ENCODE measurements around the gene COA7. TPM values are rescaled to one million over a fixed set of nuclear protein-coding genes. Genes with fewer than 3 reads are reported as not detected.
"Not testable (repeated sequence)": the region's sequence is repeated elsewhere in the genome, so short reads cannot be mapped to it uniquely, and the experiment has no call there.

Gene COA7
- total RNA-seq: 12.0 TPM

- Histone ChIP-seq H3K4me3 (ENCODE audit: low read length in 3 of 3) (peak within 1 kb of the TSS; percentile 89 to 97 (median 92)), H3K27ac (ENCODE audit: low read depth, low read length) (peak within 1 kb of the TSS; percentile 79), H3K36me3 (ENCODE audit: control insufficient read depth in 3 of 3, insufficient read depth in 3 of 3, low read length in 3 of 3) (peaks cover 0 to 2% (median 0%) of the 10 kb centered on the region in 3 donors), H3K9me3 (ENCODE audit: control insufficient read depth in 3 of 3, low read length in 3 of 3) (no peaks in the 10 kb centered on the region), H3K27me3 (ENCODE audit: control insufficient read depth in 3 of 3, insufficient read depth in 3 of 3, low read length in 3 of 3) (no peaks in the 10 kb centered on the region), H3K4me1 (ENCODE audit: control insufficient read depth in 3 of 3, insufficient read depth in 3 of 3, low read length in 3 of 3) (peaks cover 12 to 14% (median 13%) of the 10 kb centered on the region in 3 donors), H3K9ac (ENCODE audit: low read depth in 1 of 3, low read length in 3 of 3) (peak within 1 kb of the TSS; percentile 76 to 94 (median 85))
These were observed at the start of gene COA7 for GRCh38 chr1:52697795-52698674. Gene COA7 (minus strand): TSS chr1:52698347. CDS start chr1:52698326, 21 bp downstream.

GRCh38 chr1:52747450-52747849 lies 49.3 kb upstream of the COA7 start:
- no peaks in the 10 kb centered on the region for H3K27me3 ChIP-seq (ENCODE audit: control insufficient read depth in 3 of 3, insufficient read depth in 3 of 3, low read length in 3 of 3)
- H3K36me3 ChIP-seq (ENCODE audit: control insufficient read depth in 3 of 3, insufficient read depth in 3 of 3, low read length in 3 of 3): no peaks in the 10 kb centered on the region
- H3K4me1 ChIP-seq (ENCODE audit: control insufficient read depth in 3 of 3, insufficient read depth in 3 of 3, low read length in 3 of 3): peaks cover 17 to 29% (median 18%) of the 10 kb centered on the region in 3 donors
- no peaks in the 10 kb centered on the region for H3K9me3 ChIP-seq (ENCODE audit: control insufficient read depth in 3 of 3, low read length in 3 of 3)
- peak overlapping the region in 1 of 3 donors; percentile 32 for H3K9ac ChIP-seq (ENCODE audit: low read depth in 1 of 3, low read length in 3 of 3)
- no peak overlapping the region for H3K4me3 ChIP-seq (ENCODE audit: low read length in 3 of 3)
- no peak overlapping the region for H3K27ac ChIP-seq (ENCODE audit: low read depth, low read length)

GRCh38 chr1:52746189-52746588 lies 48.0 kb upstream of the COA7 start:
- H3K9me3 ChIP-seq (ENCODE audit: control insufficient read depth in 3 of 3, low read length in 3 of 3): no peaks in the 10 kb centered on the region
- H3K27ac ChIP-seq (ENCODE audit: low read depth, low read length): no peak overlapping the region
- no peak overlapping the region for H3K9ac ChIP-seq (ENCODE audit: low read depth in 1 of 3, low read length in 3 of 3)

GRCh38 chr1:52741259-52741658 lies 43.1 kb upstream of the COA7 start:
- H3K27me3 ChIP-seq (ENCODE audit: control insufficient read depth in 3 of 3, insufficient read depth in 3 of 3, low read length in 3 of 3): no peaks in the 10 kb centered on the region
- H3K36me3 ChIP-seq (ENCODE audit: control insufficient read depth in 3 of 3, insufficient read depth in 3 of 3, low read length in 3 of 3): no peaks in the 10 kb centered on the region
- peaks cover 21 to 33% (median 21%) of the 10 kb centered on the region in 3 donors for H3K4me1 ChIP-seq (ENCODE audit: control insufficient read depth in 3 of 3, insufficient read depth in 3 of 3, low read length in 3 of 3)
- H3K9me3 ChIP-seq (ENCODE audit: control insufficient read depth in 3 of 3, low read length in 3 of 3): no peaks in the 10 kb centered on the region
- no peak overlapping the region for H3K9ac ChIP-seq (ENCODE audit: low read depth in 1 of 3, low read length in 3 of 3)
- no peak overlapping the region for H3K4me3 ChIP-seq (ENCODE audit: low read length in 3 of 3)
- no peak overlapping the region for H3K27ac ChIP-seq (ENCODE audit: low read depth, low read length)

More at GRCh38 chr1:52746189-52746588, 48.0 kb upstream of the COA7 start:
- Histone ChIP-seq H3K4me1 (ENCODE audit: control insufficient read depth in 3 of 3, insufficient read depth in 3 of 3, low read length in 3 of 3) (peaks cover 10 to 23% (median 17%) of the 10 kb centered on the region in 3 donors), H3K36me3 (ENCODE audit: control insufficient read depth in 3 of 3, insufficient read depth in 3 of 3, low read length in 3 of 3) (no peaks in the 10 kb centered on the region), H3K27me3 (ENCODE audit: control insufficient read depth in 3 of 3, insufficient read depth in 3 of 3, low read length in 3 of 3) (no peaks in the 10 kb centered on the region), H3K4me3 (ENCODE audit: low read length in 3 of 3) (no peak overlapping the region)

- H3K4me3 ChIP-seq (ENCODE audit: low read length in 3 of 3): peak overlapping the region in 2 of 3 donors; percentile 13 to 37
- no peaks in the 10 kb centered on the region for H3K27me3 ChIP-seq (ENCODE audit: control insufficient read depth in 3 of 3, insufficient read depth in 3 of 3, low read length in 3 of 3)
- H3K36me3 ChIP-seq (ENCODE audit: control insufficient read depth in 3 of 3, insufficient read depth in 3 of 3, low read length in 3 of 3): no peaks in the 10 kb centered on the region
- H3K9me3 ChIP-seq (ENCODE audit: control insufficient read depth in 3 of 3, low read length in 3 of 3): no peaks in the 10 kb centered on the region
- peaks cover 21 to 33% (median 21%) of the 10 kb centered on the region in 3 donors for H3K4me1 ChIP-seq (ENCODE audit: control insufficient read depth in 3 of 3, insufficient read depth in 3 of 3, low read length in 3 of 3)
- peak overlapping the region; percentile 65 for H3K27ac ChIP-seq (ENCODE audit: low read depth, low read length)
- H3K9ac ChIP-seq (ENCODE audit: low read depth in 1 of 3, low read length in 3 of 3): peak overlapping the region in 1 of 3 donors; percentile 27
These were observed 41.7 kb upstream of the COA7 start for GRCh38 chr1:52739699-52740467.

- H3K4me3 ChIP-seq (ENCODE audit: low read length in 3 of 3): no peak overlapping the region
- no peaks in the 10 kb centered on the region for H3K9me3 ChIP-seq (ENCODE audit: control insufficient read depth in 3 of 3, low read length in 3 of 3)
- peak overlapping the region; percentile 64 for H3K27ac ChIP-seq (ENCODE audit: low read depth, low read length)
- no peaks in the 10 kb centered on the region for H3K27me3 ChIP-seq (ENCODE audit: control insufficient read depth in 3 of 3, insufficient read depth in 3 of 3, low read length in 3 of 3)
- no peaks in the 10 kb centered on the region for H3K36me3 ChIP-seq (ENCODE audit: control insufficient read depth in 3 of 3, insufficient read depth in 3 of 3, low read length in 3 of 3)
- H3K9ac ChIP-seq (ENCODE audit: low read depth in 1 of 3, low read length in 3 of 3): peak overlapping the region in 1 of 3 donors; percentile 40
- H3K4me1 ChIP-seq (ENCODE audit: control insufficient read depth in 3 of 3, insufficient read depth in 3 of 3, low read length in 3 of 3): peaks cover 19 to 33% (median 21%) of the 10 kb centered on the region in 3 donors
These were observed 40.7 kb upstream of the COA7 start for GRCh38 chr1:52738893-52739292.

GRCh38 chr1:52738148-52738547 lies 40.0 kb upstream of the COA7 start:
- Histone ChIP-seq H3K4me3 (ENCODE audit: low read length in 3 of 3) (no peak overlapping the region), H3K4me1 (ENCODE audit: control insufficient read depth in 3 of 3, insufficient read depth in 3 of 3, low read length in 3 of 3) (peaks cover 19 to 33% (median 21%) of the 10 kb centered on the region in 3 donors), H3K27ac (ENCODE audit: low read depth, low read length) (no peak overlapping the region), H3K36me3 (ENCODE audit: control insufficient read depth in 3 of 3, insufficient read depth in 3 of 3, low read length in 3 of 3) (no peaks in the 10 kb centered on the region), H3K9me3 (ENCODE audit: control insufficient read depth in 3 of 3, low read length in 3 of 3) (no peaks in the 10 kb centered on the region), H3K9ac (ENCODE audit: low read depth in 1 of 3, low read length in 3 of 3) (no peak overlapping the region), H3K27me3 (ENCODE audit: control insufficient read depth in 3 of 3, insufficient read depth in 3 of 3, low read length in 3 of 3) (no peaks in the 10 kb centered on the region)

- H3K27ac ChIP-seq (ENCODE audit: low read depth, low read length); H3K27me3 ChIP-seq (ENCODE audit: control insufficient read depth in 3 of 3, insufficient read depth in 3 of 3, low read length in 3 of 3); H3K36me3 ChIP-seq (ENCODE audit: control insufficient read depth in 3 of 3, insufficient read depth in 3 of 3, low read length in 3 of 3); H3K9ac ChIP-seq (ENCODE audit: low read depth in 1 of 3, low read length in 3 of 3); H3K9me3 ChIP-seq (ENCODE audit: control insufficient read depth in 3 of 3, low read length in 3 of 3); H3K4me3 ChIP-seq (ENCODE audit: low read length in 3 of 3): not testable (repeated sequence)
- H3K4me1 ChIP-seq (ENCODE audit: control insufficient read depth in 3 of 3, insufficient read depth in 3 of 3, low read length in 3 of 3): peaks cover 13 to 24% (median 16%) of the 10 kb centered on the region in 3 donors
These were observed 37.2 kb upstream of the COA7 start for GRCh38 chr1:52735371-52735770.

- no peak overlapping the region for H3K4me3 ChIP-seq (ENCODE audit: low read length in 3 of 3)
- H3K27me3 ChIP-seq (ENCODE audit: control insufficient read depth in 3 of 3, insufficient read depth in 3 of 3, low read length in 3 of 3): no peaks in the 10 kb centered on the region
- H3K9me3 ChIP-seq (ENCODE audit: control insufficient read depth in 3 of 3, low read length in 3 of 3): no peaks in the 10 kb centered on the region
- peaks cover 4 to 16% (median 13%) of the 10 kb centered on the region in 3 donors for H3K4me1 ChIP-seq (ENCODE audit: control insufficient read depth in 3 of 3, insufficient read depth in 3 of 3, low read length in 3 of 3)
- H3K9ac ChIP-seq (ENCODE audit: low read depth in 1 of 3, low read length in 3 of 3): no peak overlapping the region
- H3K36me3 ChIP-seq (ENCODE audit: control insufficient read depth in 3 of 3, insufficient read depth in 3 of 3, low read length in 3 of 3): peaks cover 0 to 3% (median 0%) of the 10 kb centered on the region in 3 donors
- no peak overlapping the region for H3K27ac ChIP-seq (ENCODE audit: low read depth, low read length)
These were observed 35.2 kb upstream of the COA7 start for GRCh38 chr1:52733368-52733767.
